GM20431 (cell line): ENCODE measurements around the gene SNF8.
"Not testable (repeated sequence)": the region's sequence is repeated elsewhere in the genome, so short reads cannot be mapped to it uniquely, and the experiment has no call there.

ENCODE experiments used
- in situ Hi-C: fragments of 300-500 bp; cut with MseI, MboI; formaldehyde crosslinking; loops from one replicate; pipeline ENCODE4 v1.15.0; 2020; ENCODE audit warnings: low sequenced_read_pairs; ENCODE audit not compliant: unreplicated experiment

Gene SNF8, protein sequence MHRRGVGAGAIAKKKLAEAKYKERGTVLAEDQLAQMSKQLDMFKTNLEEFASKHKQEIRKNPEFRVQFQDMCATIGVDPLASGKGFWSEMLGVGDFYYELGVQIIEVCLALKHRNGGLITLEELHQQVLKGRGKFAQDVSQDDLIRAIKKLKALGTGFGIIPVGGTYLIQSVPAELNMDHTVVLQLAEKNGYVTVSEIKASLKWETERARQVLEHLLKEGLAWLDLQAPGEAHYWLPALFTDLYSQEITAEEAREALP

DNA sequence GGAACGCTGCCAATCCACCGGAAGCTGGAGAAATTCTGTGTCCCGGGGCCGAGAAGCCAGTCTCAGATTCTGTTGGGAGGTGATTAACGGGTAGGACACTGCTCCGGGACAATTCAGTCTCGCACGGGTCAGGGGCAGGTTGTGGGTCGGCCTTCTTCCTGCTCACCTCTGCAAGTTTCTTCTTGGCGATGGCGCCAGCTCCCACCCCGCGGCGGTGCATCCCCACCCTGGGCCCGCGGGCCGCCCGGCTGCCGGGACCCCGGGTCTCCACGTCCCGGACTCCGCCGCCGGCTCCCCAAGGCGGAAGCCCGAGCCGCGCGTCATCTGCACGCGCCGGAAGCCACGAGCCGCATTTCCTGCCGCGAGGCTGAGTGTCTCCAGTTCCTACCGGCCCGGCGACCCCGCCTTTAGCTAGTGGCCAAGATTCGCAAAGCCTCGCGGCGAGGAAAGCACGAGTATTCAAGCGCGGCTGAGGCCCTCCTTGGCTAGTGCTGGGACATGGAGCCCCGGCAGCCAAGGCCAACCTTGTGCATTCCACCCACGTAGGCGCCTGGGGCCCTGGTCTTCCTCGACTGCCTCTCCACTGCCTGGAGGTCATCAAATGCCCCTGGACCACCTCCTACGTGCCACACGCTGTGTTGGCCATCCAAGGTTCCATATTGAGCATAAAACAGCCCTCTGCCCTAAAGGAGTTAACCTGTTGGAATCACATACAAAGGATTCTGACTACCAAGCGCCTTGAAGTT is at the start of gene SNF8:
SNF8 (minus strand) TSS at position 328 of the 746 bp plus-strand sequence; CDS start at position 220, 108 bp downstream.
- in situ Hi-C loops, result no loop called here

DNA sequence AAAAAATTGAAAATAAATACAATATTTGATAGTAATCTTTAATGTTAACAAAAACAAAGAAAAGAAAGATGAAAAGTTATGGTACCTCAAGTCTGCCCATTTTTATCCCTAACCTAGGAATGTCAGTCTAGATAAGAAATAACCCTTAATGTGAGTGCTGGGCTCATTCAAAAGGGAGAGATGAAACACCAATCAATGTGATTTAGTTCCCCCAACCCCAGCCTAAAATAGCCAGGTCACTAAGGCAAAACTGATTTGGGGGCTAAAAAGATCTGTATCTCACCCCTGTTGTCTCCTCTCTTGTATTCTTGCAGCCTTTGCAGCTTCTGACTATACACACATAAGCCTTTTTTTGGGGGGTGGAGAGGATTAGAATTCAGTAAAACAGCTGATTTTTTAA is 49.3 kb upstream of the SNF8 start:
- in situ Hi-C loops, result no loop called here

DNA sequence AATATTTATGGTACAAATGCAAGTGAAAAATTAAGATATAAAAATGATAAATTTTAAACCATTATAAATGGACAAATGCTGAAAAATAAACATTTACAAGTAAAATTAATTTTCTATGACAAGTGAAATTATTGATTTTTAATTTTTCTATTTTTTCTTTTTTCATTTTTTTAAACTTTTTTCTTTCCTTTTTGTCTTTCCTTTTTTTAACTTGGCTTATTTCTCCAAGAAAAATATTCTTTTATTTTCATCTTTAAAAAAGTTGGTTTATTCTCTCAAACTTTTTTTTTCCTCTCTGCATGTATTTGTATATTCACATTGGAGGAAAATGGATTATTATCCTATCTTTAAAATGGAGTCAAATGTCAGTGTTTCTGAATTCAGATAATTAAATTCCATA is 48.7 kb upstream of the SNF8 start:
- in situ Hi-C loops, result no loop called here

DNA sequence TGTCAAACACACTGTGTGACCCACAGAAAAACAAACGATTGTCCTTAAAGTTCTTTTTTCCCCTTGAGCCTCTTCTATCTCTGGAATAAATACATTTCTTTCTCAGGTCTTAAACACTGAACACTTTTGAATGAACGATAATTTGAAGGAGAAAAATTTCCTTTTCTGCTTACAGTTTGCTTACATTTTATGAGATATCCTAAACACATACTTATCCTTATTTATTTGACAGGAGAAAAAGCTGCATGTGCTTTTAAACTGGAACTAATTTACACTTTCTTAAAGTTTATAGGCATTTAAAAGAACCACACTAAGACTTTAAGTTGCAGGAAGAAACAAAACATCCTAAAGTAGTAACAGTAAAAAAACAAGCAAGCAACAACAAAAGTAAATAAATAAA is 47.8 kb upstream of the SNF8 start:
- in situ Hi-C loops, result no loop called here

DNA sequence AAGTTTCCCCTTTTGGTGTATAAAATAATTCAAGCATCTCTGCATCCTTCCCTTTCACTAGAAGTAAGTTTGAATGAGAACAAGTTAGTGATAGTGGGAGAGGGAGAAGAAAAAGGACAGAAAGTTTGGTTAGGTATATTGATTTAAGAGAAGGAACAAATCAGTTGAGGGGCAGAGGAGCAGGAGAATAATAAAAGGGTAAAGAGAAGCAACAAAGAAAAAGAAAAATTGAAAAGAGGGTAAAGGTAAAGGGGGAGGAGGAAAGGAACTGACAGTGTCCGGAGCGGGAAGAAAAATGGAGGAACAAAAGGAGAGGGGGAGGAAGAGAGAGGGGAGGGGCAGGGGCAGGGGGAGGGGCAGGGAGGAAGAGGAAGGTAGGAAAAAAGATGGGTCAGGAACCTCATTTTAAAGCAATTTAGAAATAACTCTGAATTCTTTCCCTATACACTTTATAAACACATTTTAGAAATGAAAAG is 46.3 kb upstream of the SNF8 start:
- in situ Hi-C loops, result no loop called here

DNA sequence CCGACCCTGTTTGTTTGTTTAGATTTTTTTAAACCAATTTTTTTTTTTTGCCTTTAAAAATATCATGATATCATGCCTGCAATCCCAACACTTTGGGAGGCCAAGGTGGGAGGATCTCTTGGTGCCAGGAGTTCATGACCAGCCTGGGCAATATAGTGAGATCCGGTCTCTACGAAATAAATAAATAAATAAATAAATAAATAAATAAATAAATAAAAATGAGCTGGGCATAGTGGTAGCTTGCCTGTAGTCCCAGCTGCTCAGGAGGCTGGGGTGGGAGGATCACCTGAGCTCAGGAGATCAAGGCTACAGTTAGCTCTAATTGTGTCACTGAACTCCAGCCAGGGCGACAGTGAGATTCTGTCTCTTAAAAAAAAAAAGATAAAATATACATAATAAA is 44.5 kb upstream of the SNF8 start:
- in situ Hi-C loops, result no loop called here

DNA sequence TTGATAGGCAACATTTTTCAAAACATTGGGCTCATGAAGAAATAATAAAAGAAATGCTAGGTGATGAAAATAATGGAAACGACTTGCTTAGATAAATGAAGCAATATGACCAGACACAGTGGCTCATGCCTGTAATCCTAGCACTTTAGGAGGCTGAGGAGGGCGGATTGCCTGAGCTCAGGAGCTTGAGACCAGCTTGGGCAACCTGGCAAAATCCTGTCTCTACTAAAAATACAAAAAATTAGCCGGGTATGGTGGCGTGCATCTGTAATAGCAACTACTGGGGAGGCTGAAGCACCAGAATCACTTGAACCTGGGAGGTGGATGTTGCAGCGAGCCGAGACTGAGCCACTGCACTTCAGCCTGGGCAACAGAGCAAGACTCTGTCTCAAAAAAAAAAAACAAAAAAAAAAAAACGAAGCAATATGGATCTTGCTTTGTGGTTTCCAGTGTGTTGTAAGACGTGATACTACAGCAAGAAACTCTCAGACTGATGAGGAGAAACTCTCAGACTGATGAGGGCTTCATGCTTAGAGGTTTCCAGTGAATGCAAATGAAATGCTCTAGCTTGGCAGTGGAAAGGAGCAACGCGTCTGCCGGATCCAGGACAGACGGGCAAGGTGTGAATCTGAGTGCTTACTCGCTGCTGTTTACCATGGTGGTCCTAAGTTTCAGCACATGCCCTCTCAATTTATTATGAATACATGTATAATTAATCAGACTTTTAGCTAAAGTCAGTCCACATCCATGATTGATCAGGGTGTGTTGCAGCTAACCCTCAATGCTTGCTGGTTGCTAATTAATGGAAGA is 41.0 kb upstream of the SNF8 start:
- in situ Hi-C loops, result no loop called here

DNA sequence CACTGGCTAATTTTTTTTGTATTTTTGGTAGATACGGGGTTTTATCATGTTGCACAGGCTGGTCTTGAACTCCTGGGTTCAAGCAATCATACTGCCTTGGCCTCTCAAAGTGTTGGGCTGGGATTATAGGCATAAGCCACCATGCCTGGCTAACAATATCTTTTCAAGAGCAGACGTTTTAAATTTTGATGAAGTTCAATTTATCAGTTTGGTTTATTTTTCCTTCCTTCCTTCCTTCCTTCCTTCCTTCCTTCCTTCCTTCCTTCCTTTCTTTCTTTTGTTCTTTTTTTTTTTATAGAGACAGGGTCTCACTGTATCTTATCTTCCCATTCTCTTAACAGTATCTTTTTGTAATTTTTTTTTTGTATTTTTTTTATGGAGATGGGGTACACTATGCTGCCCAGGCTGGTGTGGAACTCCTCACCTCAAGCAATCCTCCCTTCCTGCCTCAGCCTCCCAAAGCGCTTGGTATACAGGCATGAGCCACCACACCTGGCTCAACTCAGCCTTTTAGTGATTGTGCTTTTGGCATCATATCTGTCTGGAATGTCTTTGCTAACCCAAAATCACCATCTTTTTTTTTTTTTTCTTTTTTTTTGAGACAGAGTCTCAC is 37.4 kb upstream of the SNF8 start:
- in situ Hi-C loops, result no loop called here

DNA sequence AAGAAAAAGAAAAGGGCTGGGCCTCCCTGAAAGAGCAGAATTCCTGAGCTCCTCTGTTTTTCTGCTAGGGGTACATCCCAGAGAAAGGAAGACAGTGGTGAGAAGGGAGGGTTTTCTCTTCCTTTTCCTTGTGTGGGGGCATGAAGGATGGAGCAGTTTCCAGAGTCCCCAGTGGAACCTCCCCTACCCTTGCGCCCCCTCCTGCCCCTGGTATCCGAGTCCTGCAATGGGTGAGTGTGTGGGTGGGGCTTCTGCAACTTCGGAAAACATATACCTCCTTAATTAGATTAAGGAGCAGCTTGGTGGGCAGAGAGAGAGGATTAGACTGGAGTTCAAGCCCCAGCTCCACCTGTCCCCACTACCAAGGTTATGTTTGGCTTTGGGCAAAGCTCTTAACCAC is 29.2 kb upstream of the SNF8 start:
- in situ Hi-C loops, result no loop called here

DNA sequence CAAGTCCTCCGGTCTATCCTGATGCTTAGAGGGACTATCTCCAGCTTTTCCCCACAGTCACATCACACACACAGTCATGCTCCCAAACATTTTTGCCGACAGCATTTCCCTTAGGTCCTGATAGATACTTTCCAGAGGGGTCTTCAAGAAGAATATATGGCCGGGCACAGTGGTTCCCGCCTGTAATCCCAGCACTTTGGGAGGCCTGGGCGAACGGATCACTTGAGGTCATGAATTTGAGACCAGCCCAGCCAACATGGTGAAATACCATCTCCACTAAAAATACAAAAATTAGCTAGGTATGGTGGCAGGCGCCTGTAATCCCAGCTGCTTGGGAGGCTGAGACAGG is 28.1 kb upstream of the SNF8 start:
- in situ Hi-C loops, result no loop called here

DNA sequence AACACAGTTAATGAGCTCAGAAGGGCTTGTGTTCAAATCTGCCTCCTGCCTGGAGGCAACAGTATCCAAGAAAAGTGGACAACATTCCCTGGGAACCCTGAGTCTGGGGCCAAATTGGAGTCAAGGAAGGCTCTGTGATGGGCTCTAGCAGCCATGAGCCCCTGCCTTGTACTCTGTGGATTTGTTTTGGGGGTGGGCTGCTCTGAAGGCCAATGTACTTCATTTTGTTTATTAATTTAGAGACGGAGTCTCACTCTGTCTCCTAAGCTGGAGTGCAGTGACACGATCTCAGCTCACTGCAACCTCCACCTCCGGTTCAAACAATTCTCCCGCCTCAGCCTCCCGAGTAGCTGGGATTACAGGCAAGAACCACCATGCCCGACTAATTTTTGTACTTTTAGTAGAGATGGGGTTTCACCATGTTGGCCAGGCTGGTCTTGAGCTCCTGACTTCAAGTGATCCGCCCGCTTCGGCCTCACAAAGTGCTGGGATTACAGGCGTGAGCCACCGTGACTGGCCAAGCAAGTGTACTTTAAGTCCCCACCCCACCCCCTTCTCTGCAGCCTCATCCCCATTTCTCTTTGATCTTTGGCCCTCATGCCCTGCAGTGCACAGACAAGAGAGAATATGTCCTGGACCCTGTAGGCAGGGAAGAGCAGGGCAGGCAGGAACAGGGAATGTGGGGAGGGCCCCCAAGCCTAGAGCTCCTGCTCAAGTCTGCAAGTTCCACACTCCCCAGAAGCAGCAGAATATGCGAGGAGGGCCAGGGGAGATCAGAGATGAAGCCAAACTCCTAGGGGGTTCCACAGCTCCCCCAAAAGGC is 26.4 kb upstream of the SNF8 start:
- in situ Hi-C loops, result no loop called here

DNA sequence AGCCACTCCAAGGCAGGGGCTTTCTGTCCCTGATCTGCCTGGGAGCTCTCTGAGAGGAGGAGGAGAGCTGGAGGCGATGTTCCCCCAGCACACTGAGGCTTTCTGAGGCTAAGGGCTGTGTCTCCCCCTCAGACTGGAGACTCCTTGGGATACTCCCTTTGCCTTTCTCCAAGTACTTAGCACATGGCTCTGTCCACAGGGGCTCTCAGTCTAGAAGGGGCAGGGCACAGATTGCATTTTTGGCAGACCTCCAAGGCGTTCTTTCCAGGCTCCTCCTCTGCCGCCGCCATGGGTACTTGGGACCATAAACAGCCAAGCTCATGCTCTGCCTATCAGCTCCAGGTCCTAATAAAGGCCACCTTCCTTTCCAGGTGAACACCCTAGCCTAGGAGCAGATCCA is 25.6 kb upstream of the SNF8 start:
- in situ Hi-C loops, result no loop called here

DNA sequence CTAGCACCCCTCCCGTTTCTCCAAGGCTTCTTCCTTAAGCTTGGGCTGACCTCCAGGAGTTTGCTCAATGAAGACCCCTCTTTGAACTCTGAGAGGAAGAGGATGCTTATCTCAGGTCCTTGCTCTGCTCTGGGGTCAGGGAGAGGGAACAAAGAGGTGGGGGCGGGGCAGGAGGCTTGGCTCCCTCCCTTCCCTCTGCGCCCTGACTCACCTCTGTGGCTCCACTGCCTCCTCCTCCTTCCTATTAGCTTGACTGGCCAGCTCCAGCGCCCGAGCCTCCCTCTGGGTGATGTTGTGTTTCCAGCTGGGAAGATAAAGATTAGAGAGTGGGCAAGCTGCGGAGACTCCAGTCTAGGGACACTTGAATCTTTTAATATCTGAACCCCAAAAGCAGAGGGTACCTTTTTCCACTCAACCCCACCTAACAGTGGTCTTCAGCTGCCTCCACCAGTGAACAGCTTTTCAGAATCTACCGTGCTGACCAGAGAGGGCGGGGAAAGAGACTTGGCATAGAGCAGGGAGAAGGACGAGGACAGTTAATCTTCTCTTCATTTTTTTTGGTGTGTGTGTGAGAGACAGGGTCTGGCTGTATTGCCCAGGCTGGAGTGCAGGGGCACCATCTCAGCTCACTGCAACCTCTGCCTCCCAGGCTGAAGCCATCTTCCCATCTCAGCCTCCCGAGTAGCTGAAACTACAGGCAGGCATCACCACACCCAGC is 17.0 kb upstream of the SNF8 start:
- in situ Hi-C loops, result no loop called here

DNA sequence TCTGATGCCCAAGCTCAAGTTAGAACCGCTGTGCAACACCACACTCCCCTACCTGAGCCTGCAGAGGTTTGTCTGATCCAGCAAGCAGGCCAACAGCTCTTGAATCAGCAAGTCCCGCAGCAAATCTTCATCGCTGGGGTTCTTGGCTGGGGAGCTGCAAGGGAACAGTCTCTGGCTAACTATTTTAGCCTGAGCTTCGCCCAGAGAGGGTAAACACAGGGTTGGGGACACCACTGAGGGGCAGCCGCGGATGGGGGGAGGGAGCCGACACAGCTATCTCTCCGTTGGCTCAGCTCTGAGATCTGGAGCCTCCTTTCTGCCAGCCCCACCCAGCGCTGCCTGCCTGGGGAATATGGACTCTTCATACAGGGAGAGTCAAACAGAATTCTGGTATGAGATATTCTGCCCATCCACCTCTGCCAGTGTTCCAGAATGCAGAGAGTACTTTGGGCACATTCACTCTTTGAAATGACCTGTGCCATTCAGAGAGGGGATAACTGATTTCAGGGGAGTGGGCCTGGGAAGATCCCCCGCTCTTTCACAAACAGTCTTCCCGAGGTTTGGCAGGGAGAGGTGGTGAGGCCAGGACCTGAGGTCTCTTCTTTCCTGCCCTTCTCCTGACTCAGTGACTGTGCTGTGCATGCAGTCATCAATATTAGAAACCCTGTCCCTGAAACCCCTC is 16.3 kb upstream of the SNF8 start:
- in situ Hi-C loops, result no loop called here

DNA sequence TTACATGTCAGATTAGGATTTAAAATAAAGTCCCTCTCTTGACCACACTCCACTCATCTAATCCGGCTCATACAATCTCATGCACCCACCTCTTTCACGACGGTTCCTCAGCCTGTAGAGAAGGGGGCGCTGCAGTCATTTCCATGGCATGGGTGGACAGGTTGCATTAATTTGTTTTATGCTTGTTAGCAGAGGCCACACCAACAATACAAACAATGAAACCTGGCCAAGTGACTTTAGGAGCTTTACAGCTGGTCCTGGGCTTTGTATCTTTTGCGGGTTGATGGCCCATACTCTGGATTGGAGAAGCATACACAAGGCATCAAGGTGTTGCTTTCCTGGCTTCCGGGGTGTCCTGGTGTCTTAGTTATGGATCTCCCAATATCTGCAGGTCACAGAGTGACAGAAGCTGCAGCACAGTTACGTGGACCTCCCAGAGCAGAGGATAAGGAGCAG is 9.7 kb upstream of the SNF8 start:
- in situ Hi-C loops, result no loop called here

DNA sequence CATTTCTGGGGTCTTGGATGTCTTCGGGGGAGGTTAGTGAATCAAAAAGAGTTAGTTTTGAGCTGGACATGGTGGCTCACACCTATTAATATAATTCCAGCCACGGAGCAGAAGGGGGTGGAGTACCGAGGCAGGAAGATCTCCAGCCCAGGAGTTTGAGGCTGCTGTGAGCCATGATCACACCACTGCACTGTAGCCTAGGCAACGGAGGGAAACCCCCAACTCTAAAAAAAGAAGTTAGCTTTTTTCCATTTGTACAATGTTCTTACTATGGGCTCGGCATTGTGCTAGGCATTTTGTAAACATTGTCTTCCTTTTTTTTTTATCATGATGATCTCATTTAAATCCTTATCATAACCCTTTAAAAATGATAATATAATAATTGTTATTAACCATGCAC is 8.3 kb upstream of the SNF8 start:
- in situ Hi-C loops, result no loop called here

DNA sequence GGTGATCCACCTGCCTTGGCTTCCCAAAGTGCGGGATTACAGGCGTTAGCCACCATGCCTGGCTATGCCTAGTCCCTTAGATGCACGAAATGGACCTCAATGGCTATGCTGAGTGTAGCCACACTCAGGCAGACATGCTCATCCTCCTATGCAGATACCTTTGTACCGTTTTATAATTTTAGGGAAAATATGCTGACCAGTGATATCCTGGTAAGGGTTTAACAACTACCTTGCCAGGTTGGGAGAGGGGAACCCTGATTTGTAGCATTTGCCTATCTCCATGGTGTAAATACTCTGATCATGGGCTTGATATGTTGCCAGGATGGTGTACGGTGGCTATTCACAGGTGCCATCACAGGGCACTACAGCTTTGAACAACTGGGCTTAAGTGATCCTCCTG is 6.9 kb upstream of the SNF8 start:
- in situ Hi-C loops, result no loop called here

DNA sequence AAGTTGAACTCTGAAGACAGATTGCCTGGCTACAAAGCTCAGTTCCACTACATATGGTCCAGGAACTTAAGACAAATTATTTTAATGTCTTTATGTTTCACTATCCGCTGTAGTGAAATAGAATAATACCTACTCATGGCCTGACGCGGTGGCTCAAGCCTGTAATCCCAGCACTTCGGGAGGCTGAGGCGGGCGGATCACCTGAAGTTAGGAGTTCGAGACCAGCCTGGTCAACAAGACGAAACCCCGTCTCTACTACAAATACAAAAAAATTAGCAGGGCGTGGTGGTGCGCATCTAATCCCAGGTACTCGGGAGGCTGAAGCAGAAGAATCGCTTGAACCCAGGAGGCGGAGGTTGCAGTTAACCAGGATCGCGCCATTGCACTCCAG is 614 bp upstream of the SNF8 start:
- in situ Hi-C loops, result not testable (repeated sequence)

DNA sequence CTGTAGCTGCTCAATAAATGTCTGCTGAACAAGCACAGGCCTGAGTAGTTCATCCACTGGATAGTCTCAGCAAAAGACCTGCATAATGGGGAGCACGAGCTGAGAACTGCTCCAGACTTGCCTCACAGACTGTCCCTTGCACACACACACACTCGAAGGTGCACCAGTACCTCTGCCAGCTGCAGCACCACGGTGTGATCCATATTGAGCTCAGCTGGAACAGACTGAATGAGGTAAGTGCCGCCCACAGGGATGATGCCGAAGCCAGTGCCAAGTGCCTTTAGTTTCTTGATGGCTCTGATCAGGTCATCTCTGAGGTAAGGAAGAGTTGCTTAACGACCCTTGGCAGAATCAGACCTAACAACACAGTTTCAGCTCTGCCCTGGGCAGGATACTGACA is 11.6 kb downstream of the SNF8 start:
- in situ Hi-C loops, result no loop called here
